HepG2 (cell line): ENCODE data around the gene ESM1. TPM values are rescaled to one million over a fixed set of nuclear protein-coding genes. Genes with fewer than 3 reads are reported as not detected.

Experiments used
- ATAC-seq: fragments of 200-7000 bp; cut with Tn5 transposase; 3 replicates; pipeline ENCODE4 v1.9.1; 2020; ENCODE audit warnings: mild to moderate bottlenecking, moderate library complexity
- BruUV-seq: library from RNA; stranded (reverse); fragments of 400-500 nt; replicated peaks from 2 replicates; lab custom pipeline; 2021; lab: Mats Ljungman, UMichigan
- CTCF ChIA-PET: fragments of 300-600 bp; formaldehyde crosslinking; extraction: SDS; loops from one replicate; lab custom pipeline; 2021; ENCODE audit warnings: low total read pairs, inconsistent platforms, low intra/inter-chr PET ratio; lab: Yijun Ruan, JAX
- POLR2A ChIA-PET: fragments of 350-600 bp; sonication (Branson Sonifier 250); formaldehyde crosslinking; loops from one replicate; lab custom pipeline; 2020; ENCODE audit warnings: antibody characterized with exemption, inconsistent platforms; lab: Yijun Ruan, JAX
- DNase-seq: peaks from one replicate; pipeline ENCODE4 v3.0.0-alpha.2; 2015; ENCODE audit warnings: low spot score
- FAIRE-seq: peaks from 3 replicates; lab custom pipeline; 2011; peaks lifted over from hg19 to GRCh38; lab: Jason Lieb, UNC
- H2AFZ ChIP-seq: one replicate; pipeline ENCODE4 v1.6.1; 2011; ENCODE audit warnings: low read length, inconsistent platforms
- H3K27ac ChIP-seq: fragments of 300-600 bp; 3 replicates; pipeline ENCODE4 v1.8.0; 2011; ENCODE audit warnings: mixed run types, mild to moderate bottlenecking, mixed read lengths, low read length, inconsistent platforms; ENCODE audit not compliant: insufficient read depth; ENCODE audit errors: extremely low read length
- H3K27me3 ChIP-seq, 2 experiments: fragments of 200-600 bp in 1 of 2; 2 replicates in 1 of 2; 3 replicates in 1 of 2; pipeline versions ENCODE4 v1.6.0 to v1.8.0; 2011; ENCODE audit warnings: low read length in 2 of 2, mild to moderate bottlenecking in 2 of 2, moderate library complexity in 2 of 2, inconsistent platforms in 1 of 2; ENCODE audit not compliant: insufficient read depth in 2 of 2, control insufficient read depth in 1 of 2
- H3K36me3 ChIP-seq, 2 experiments: fragments of 200-600 bp in 1 of 2; replicated peaks in 1 of 2; 2 replicates in 1 of 2; 3 replicates in 1 of 2; pipeline versions ENCODE4 v1.5.1 to v1.8.0; 2011; ENCODE audit warnings: low read length in 2 of 2, inconsistent platforms in 1 of 2; ENCODE audit not compliant: insufficient read depth in 2 of 2, control insufficient read depth in 1 of 2
- H3K4me1 ChIP-seq: 2 replicates; pipeline ENCODE4 v1.5.1; 2012; ENCODE audit warnings: low read length, inconsistent platforms; ENCODE audit not compliant: insufficient read depth
- H3K4me2 ChIP-seq: 2 replicates; pipeline ENCODE4 v1.6.0; 2011; ENCODE audit warnings: low read depth, low read length, inconsistent platforms
- H3K4me3 ChIP-seq, 3 experiments: fragments of 200-600 bp in 1 of 3; sonication (generic), shearing (Covaris generic) in 1 of 3; replicated peaks in 1 of 3; 2 replicates each; pipeline ENCODE4 v1.5.1; 2011 to 2016; ENCODE audit warnings: low read length in 3 of 3, inconsistent platforms in 2 of 3, low read depth in 2 of 3, mild to moderate bottlenecking in 2 of 3, control low read depth in 1 of 3, mixed read lengths in 1 of 3; ENCODE audit not compliant: insufficient read depth in 1 of 3
- H3K79me2 ChIP-seq: one replicate; pipeline ENCODE4 v1.6.1; 2011; ENCODE audit warnings: low read length, inconsistent platforms; ENCODE audit not compliant: insufficient read depth
- H3K9ac ChIP-seq: 2 replicates; pipeline ENCODE4 v1.6.0; 2011; ENCODE audit warnings: mild to moderate bottlenecking, low read depth, low read length, inconsistent platforms; ENCODE audit not compliant: insufficient read depth
- H3K9me3 ChIP-seq: 2 replicates; pipeline ENCODE4 v1.5.1; 2012; ENCODE audit warnings: mild to moderate bottlenecking, low read length
- H4K20me1 ChIP-seq: 2 replicates; pipeline ENCODE4 v1.6.0; 2011; ENCODE audit warnings: inconsistent platforms, mild to moderate bottlenecking, low read length, moderate library complexity; ENCODE audit not compliant: insufficient read depth
- ATF4 ChIP-seq, 2 experiments: fragments of 450-650 bp in 1 of 2; sonication (generic) in 1 of 2; formaldehyde crosslinking; IDR thresholded peaks; 2 replicates each; pipeline versions ENCODE4 v1.5.0 to v1.8.0; 2020 to 2022; ENCODE audit warnings: mild to moderate bottlenecking in 1 of 2, missing genetic modification reagents in 1 of 2
- ATF7-NPFF ChIP-seq: sonication (generic); formaldehyde crosslinking; IDR thresholded peaks from 2 replicates; pipeline ENCODE4 v1.8.1; 2023; ENCODE audit warnings: mild to moderate bottlenecking, low read depth, missing genetic modification reagents, moderate library complexity
- CC2D1A ChIP-seq: sonication (generic); formaldehyde crosslinking; IDR thresholded peaks from 2 replicates; pipeline ENCODE4 v1.8.1; 2023; ENCODE audit warnings: mild to moderate bottlenecking, missing genetic modification reagents
- MXD1 ChIP-seq: sonication (generic); formaldehyde crosslinking; IDR thresholded peaks from 2 replicates; pipeline ENCODE4 v1.4.0; 2020; ENCODE audit warnings: mild to moderate bottlenecking, missing genetic modification reagents
- SP5 ChIP-seq: IDR thresholded peaks from 2 replicates; pipeline ENCODE4 v1.6.1; 2016; ENCODE audit warnings: low read depth, borderline replicate concordance
- SRY ChIP-seq: sonication (generic); formaldehyde crosslinking; IDR thresholded peaks from 2 replicates; pipeline ENCODE4 v1.8.0; 2022; ENCODE audit warnings: mild to moderate bottlenecking, missing genetic modification reagents
- STAT5B ChIP-seq: sonication (generic); formaldehyde crosslinking; IDR thresholded peaks from 2 replicates; pipeline ENCODE4 v1.4.0; 2020; ENCODE audit warnings: missing genetic modification reagents
- YEATS4 ChIP-seq: sonication (generic); formaldehyde crosslinking; IDR thresholded peaks from 2 replicates; pipeline ENCODE4 v1.4.0; 2020; ENCODE audit warnings: missing genetic modification reagents, borderline replicate concordance
- ZBTB4 ChIP-seq: sonication (generic); formaldehyde crosslinking; IDR thresholded peaks from 2 replicates; pipeline ENCODE4 v1.4.0; 2020; ENCODE audit warnings: missing genetic modification reagents, mild to moderate bottlenecking, borderline replicate concordance
- ZNF572 ChIP-seq: sonication (generic); formaldehyde crosslinking; IDR thresholded peaks from 2 replicates; pipeline ENCODE4 v1.5.1; 2020; ENCODE audit warnings: mild to moderate bottlenecking, missing genetic modification reagents
- WGBS: methylation state at CpG from one replicate; pipeline ENCODE4 v1.1.6; 2017; ENCODE audit warnings: low lambda C conversion rate; 5-methylcytosine and 5-hydroxymethylcytosine counted together
- in situ Hi-C: cut with HindIII; loops from 2 replicates; pipeline ENCODE4 v1.10.0; 2017; ENCODE audit warnings: low pct_unique_long_range_greater_than_20kb; ENCODE audit not compliant: extremely low pct_ligation_motif_present
- intact Hi-C: fragments of 100-400 bp; cut with micrococcal nuclease; formaldehyde crosslinking; loops from one replicate; pipeline ENCODE4 v1.10.0; 2022; ENCODE audit not compliant: unreplicated experiment
- polyA plus RNA-seq, 8 experiments: library from polyadenylated mRNA; depleted of rRNA in 3 of 8; stranded (reverse) in 7 of 8; unstranded in 1 of 8; fragments of >200 nt; fragmentation: Illumina TruSeq in 4 of 8; extraction: Trizol in 4 of 8; gene quantifications; 2 replicates each; pipeline versions ENCODE4 v1.2.1 to v1.2.3, GENCODE V29; 2011 to 2016; ENCODE audit warnings: low read depth in 4 of 8, missing spikeins in 1 of 8, mixed read lengths in 1 of 8; ENCODE audit not compliant: insufficient read depth in 1 of 8
- total RNA-seq, 5 experiments: library from RNA; depleted of rRNA; stranded (reverse); fragments of >200 nt; fragmentation: Illumina TruSeq; extraction: Trizol; gene quantifications; 2 replicates each; pipeline ENCODE4 v1.2.3, GENCODE V29; 2016; ENCODE audit warnings: low read depth in 1 of 5

ESM1 gene
- total and polyA plus RNA-seq, 2 of the 13 experiments (the other 11 are each of a cell fraction or from before 2014, with no cell fraction given), result not detected

- H4K20me1 ChIP-seq, result no peaks in the 10 kb centered on the region
- ChIA-PET POLR2A (no interaction called here), CTCF (no interaction called here)
- H3K9me3 ChIP-seq, result no peaks in the 10 kb centered on the region
- DNase-seq (no peak), ATAC-seq (no peak), FAIRE-seq (no peak)
- H3K9ac ChIP-seq, result no peak overlapping the region
- intact Hi-C loops (no loop called here), in situ Hi-C loops (no loop called here)
- H3K27ac ChIP-seq, result no peak overlapping the region
- no peaks in the 10 kb centered on the region for H3K4me1 ChIP-seq
- WGBS, result 3% methylated on average over 7 of the region's 7 CpGs
- no peak overlapping the region for H3K4me2 ChIP-seq
- H2AFZ ChIP-seq, result no peak overlapping the region
- BruUV-seq, result no TSS peak
- no peak overlapping the region for H3K4me3 ChIP-seq
- no peaks in the 10 kb centered on the region for H3K36me3 ChIP-seq
- TF ChIP-seq CC2D1A (CRISPR knock-in tag), result no peak
- peaks cover 2 to 27% of the 10 kb centered on the region in 2 experiments; a peak in 4 of 5 replicates for H3K27me3 ChIP-seq
- H3K79me2 ChIP-seq, result no peaks in the 10 kb centered on the region
Measured at GRCh38 chr5:54981928-54982327, 3.5 kb downstream of the ESM1 start.

- Histone ChIP-seq H3K79me2 (no peaks in the 10 kb centered on the region), H3K36me3 (no peaks in the 10 kb centered on the region), H3K9ac (no peak overlapping the region), H3K9me3 (no peaks in the 10 kb centered on the region), H3K27ac (no peak overlapping the region), H3K4me2 (no peak overlapping the region), H3K4me1 (no peaks in the 10 kb centered on the region), H4K20me1 (no peaks in the 10 kb centered on the region), H3K27me3 (peaks cover 0 to 6% of the 10 kb centered on the region in 2 experiments; a peak in 1 of 5 replicates), H3K4me3 (no peak overlapping the region), H2AFZ (no peak overlapping the region)
- ChIA-PET POLR2A (no interaction called here), CTCF (no interaction called here)
- ATAC-seq (no peak), FAIRE-seq (no peak), DNase-seq (no peak)
- in situ Hi-C loops, result no loop called here
- 0% methylated on average over 1 of the region's 1 CpG for WGBS
- no TSS peak for BruUV-seq
- intact Hi-C loops, result no loop called here
- TF ChIP-seq ATF4 (CRISPR knock-in tag; IDR thresholded peaks at IDR 0.05) (no peak), ATF7-NPFF (CRISPR knock-in tag) (no peak), MXD1 (CRISPR knock-in tag) (no peak), YEATS4 (CRISPR knock-in tag) (no peak), STAT5B (no peak), SP5 (CRISPR knock-in tag) (no peak), ZNF572 (CRISPR knock-in tag) (no peak), SRY (no peak), ZBTB4 (CRISPR knock-in tag) (no peak)
Measured at GRCh38 chr5:54975701-54976100, 9.7 kb downstream of the ESM1 start.
